ENCODE measurements around the gene NANOG. TPM values are rescaled to one million over a fixed set of nuclear protein-coding genes. Genes with fewer than 3 reads are reported as not detected.
"Not testable (repeated sequence)": the region's sequence is repeated elsewhere in the genome, so short reads cannot be mapped to it uniquely, and the experiment has no call there.

Gene NANOG
- total RNA-seq: under 1 TPM in 1 of 3 donors, not detected in 2; 0.64 TPM
- long read RNA-seq, donor 1: 0 reads
- long read RNA-seq, donor 2: 0 reads

- intact Hi-C loops (cut with DNase I, micrococcal nuclease); H3K9me3 ChIP-seq; ATAC-seq; H3K4me1 ChIP-seq (ENCODE audit: low read depth); H3K36me3 ChIP-seq (ENCODE audit: low read depth); DNase-seq; H3K4me3 ChIP-seq: not testable (repeated sequence)
Observed at GRCh38 chr12:7788884-7789528, at the start of gene NANOG. Gene NANOG, plus strand, starts transcription at chr12:7789402. Its CDS starts 213 bp downstream, at chr12:7789615.

DNA sequence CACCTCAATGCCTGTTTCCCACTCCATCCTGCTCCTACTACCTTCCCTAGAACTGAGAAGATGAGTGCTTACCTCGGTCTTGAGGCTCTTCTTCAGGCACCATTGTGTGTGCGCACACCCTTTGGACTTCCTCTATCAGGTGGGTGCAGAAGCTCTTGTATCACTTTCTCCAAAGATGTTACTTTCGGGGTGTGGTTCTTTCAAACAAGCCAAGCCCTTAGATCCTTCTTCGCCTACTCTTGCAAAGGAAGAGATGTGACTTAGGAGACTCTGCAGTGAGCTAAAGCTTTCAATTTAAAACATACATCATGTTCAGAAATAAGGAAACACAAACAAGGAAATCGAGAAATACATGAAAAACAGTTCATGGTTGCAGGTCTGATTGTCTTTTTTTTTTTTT, 42.0 kb upstream of the NANOG start, which contains the start of gene CLEC4C:
TSS of gene CLEC4C (minus strand) at position 130 of the 400 bp plus-strand sequence. CDS start at position 103, 27 bp downstream.
- H3K4me3 ChIP-seq: no peak within 1 kb of the TSS
- H3K9me3 ChIP-seq: no peaks in the 10 kb centered on the region
- no peaks in the 10 kb centered on the region for H3K36me3 ChIP-seq (ENCODE audit: low read depth)
- DNase-seq: no peak
- ATAC-seq: no peak
- intact Hi-C loops (cut with DNase I, micrococcal nuclease): no loop called here
- no peaks in the 10 kb centered on the region for H3K4me1 ChIP-seq (ENCODE audit: low read depth)
- no peak for TF ChIP-seq CTCF (IDR thresholded peaks at IDR 0.05)

- DNase-seq (no peak), ATAC-seq (no peak)
Observed at GRCh38 chr12:7748852-7749251, 40.4 kb upstream of the NANOG start.

GRCh38 chr12:7749442-7749841, 39.8 kb upstream of the NANOG start:
- ATAC-seq: no peak
- intact Hi-C loops (cut with DNase I, micrococcal nuclease): no loop called here
- Histone ChIP-seq H3K36me3 (ENCODE audit: low read depth) (no peaks in the 10 kb centered on the region), H3K4me1 (ENCODE audit: low read depth) (no peaks in the 10 kb centered on the region), H3K9me3 (no peaks in the 10 kb centered on the region), H3K4me3 (no peak overlapping the region)
- TF ChIP-seq CTCF (IDR thresholded peaks at IDR 0.05): no peak
- DNase-seq: no peak

More at GRCh38 chr12:7748852-7749251, 40.4 kb upstream of the NANOG start:
- Histone ChIP-seq H3K9me3 (no peaks in the 10 kb centered on the region), H3K4me3 (no peak overlapping the region), H3K36me3 (ENCODE audit: low read depth) (no peaks in the 10 kb centered on the region), H3K4me1 (ENCODE audit: low read depth) (no peaks in the 10 kb centered on the region)
- intact Hi-C loops (cut with DNase I, micrococcal nuclease): no loop called here
- no peak for TF ChIP-seq CTCF (IDR thresholded peaks at IDR 0.05)

GRCh38 chr12:7750350-7750749, 38.9 kb upstream of the NANOG start:
- no peak for TF ChIP-seq CTCF (IDR thresholded peaks at IDR 0.05)
- no peaks in the 10 kb centered on the region for H3K9me3 ChIP-seq
- H3K36me3 ChIP-seq (ENCODE audit: low read depth): no peaks in the 10 kb centered on the region
- ATAC-seq (no peak), DNase-seq (no peak)
- intact Hi-C loops (cut with DNase I, micrococcal nuclease): no loop called here
- H3K4me3 ChIP-seq: no peak overlapping the region
- no peaks in the 10 kb centered on the region for H3K4me1 ChIP-seq (ENCODE audit: low read depth)

DNA sequence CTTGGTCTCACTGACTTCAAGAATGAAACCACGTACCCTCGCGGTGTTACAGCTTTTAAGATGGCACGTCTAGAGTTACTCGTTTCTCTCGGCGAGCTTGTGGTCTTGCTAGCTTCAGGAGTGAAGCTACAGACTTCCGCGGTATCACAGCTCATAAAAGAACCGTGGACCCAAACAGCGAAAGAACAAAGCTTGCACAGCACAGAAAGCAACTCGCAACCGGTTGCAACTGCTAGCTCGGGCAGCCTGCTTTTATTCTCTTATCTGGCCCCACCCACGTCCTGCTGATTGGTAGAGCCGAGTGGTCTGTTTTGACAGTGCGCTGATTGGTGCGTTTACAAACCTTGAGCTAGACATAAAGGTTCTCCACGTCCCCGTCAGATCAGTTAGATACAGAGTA, 37.8 kb upstream of the NANOG start:
- Histone ChIP-seq H3K4me3 (no peak overlapping the region), H3K36me3 (ENCODE audit: low read depth) (no peaks in the 10 kb centered on the region), H3K9me3 (no peaks in the 10 kb centered on the region), H3K4me1 (ENCODE audit: low read depth) (no peaks in the 10 kb centered on the region)
- intact Hi-C loops (cut with DNase I, micrococcal nuclease): no loop called here
- DNase-seq (no peak), ATAC-seq (no peak)
- no peak for TF ChIP-seq CTCF (IDR thresholded peaks at IDR 0.05)

DNA sequence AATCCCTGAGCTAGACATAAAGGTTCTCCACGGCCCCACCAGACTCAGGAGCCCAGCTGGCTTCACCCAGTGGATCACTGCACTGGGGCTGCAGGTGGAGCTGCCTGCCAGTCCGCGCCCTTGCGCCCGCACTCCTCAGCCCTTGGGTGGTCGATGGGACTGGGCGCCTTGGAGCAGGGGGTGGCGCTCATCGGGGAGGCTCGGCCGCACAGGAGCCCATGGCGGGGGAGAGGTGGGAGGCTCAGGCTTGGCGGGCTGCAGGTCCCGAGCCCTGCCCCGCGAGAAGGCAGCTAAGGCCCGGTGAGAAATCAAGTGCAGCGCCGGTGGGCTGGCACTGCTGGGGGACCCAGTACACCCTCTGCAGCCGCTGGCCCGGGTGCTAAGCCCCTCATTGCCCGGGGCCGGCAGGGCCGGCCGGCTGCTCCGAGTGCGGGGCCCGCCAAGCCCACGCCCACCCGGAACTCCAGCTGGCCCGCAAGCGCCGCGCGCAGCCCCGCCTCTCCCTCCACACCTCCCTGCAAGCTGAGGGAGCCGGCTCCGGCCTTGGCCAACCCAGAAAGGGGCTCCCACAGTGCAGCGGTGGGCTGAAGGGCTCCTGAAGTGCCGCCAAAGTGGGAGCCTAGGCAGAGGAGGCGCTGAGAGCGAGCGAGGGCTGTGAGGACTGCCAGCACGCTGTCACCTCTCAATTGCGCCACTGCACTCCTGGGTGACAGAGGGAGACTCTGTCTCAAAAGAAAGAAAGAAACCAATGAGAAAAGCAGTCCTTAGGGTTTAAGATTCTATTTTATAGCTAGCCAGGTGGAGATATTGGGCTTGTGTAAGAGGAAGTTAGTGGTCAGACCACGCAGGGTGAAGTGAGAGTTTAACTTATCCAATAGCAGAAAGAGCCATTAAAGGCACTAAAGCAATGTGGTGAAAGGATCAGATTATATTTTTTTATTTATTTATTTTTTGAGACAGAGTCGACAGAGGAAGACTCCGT, 37.0 kb upstream of the NANOG start:
- H3K4me3 ChIP-seq; H3K9me3 ChIP-seq; H3K36me3 ChIP-seq (ENCODE audit: low read depth); ATAC-seq; H3K4me1 ChIP-seq (ENCODE audit: low read depth); intact Hi-C loops (cut with DNase I, micrococcal nuclease): not testable (repeated sequence)
- peak in 1 of 3 donors; percentile 46 for DNase-seq

GRCh38 chr12:7755668-7756067, 33.5 kb upstream of the NANOG start:
- H3K4me3 ChIP-seq; intact Hi-C loops (cut with DNase I, micrococcal nuclease); ATAC-seq; H3K9me3 ChIP-seq; H3K36me3 ChIP-seq (ENCODE audit: low read depth); DNase-seq; H3K4me1 ChIP-seq (ENCODE audit: low read depth): not testable (repeated sequence)

Data from mucosa of descending colon (tissue), 3 donors.